Esophagus muscularis mucosa (tissue), 4 donors: Measurements from ENCODE around the gene PRKCD.

Source experiments
- CTCF ChIP-seq, 3 experiments: fragments of 200-600 bp in 2 of 3; fragments of 450-650 bp in 1 of 3; sonication (generic) in 2 of 3; IDR thresholded peaks; one replicate each; pipeline ENCODE4 v1.5.1; 2017 to 2019; ENCODE audit warnings: antibody characterized with exemption in 3 of 3, mild to moderate bottlenecking in 2 of 3, moderate library complexity in 1 of 3
- EP300 ChIP-seq: sonication (generic); formaldehyde crosslinking; IDR thresholded peaks from one replicate; pipeline ENCODE4 v1.6.1; 2017; ENCODE audit warnings: antibody characterized with exemption
- POLR2A ChIP-seq: fragments of 450-650 bp; IDR thresholded peaks from one replicate; pipeline ENCODE4 v1.6.1; 2017; ENCODE audit warnings: antibody characterized with exemption, moderate library complexity, mild to moderate bottlenecking, low read depth
- POLR2AphosphoS5 ChIP-seq, 2 donors: sonication (generic); formaldehyde crosslinking; IDR thresholded peaks; one replicate each; pipeline ENCODE4 v1.6.1; 2017; ENCODE audit warnings: antibody characterized with exemption in 2 of 2

GRCh38 chr3:53202331-53203015 lies 41.5 kb downstream of the PRKCD start:
- TF ChIP-seq CTCF (IDR thresholded peaks at IDR 0.05) (no peak), POLR2A (no peak), POLR2AphosphoS5 (IDR thresholded peaks at IDR 0.05) (no peak), EP300 (no peak)
